Mesothelial cell of epicardium (in vitro differentiated cells): ENCODE results near the gene SETD6. TPM values are rescaled to one million over a fixed set of nuclear protein-coding genes. Genes with fewer than 3 reads are reported as not detected.

Source experiments
- DNase-seq, 2 experiments: peaks; one replicate each; pipeline ENCODE4 v3.0.0; 2021; ENCODE audit warnings: low spot score in 2 of 2; ENCODE audit not compliant: unreplicated experiment in 2 of 2
- H3K27ac Mint-ChIP-seq: 2 replicates; pipeline ENCODE4 v1.8.0; 2021; ENCODE audit warnings: mixed read lengths
- H3K27me3 Mint-ChIP-seq: 2 replicates; pipeline ENCODE4 v1.8.0; 2021; ENCODE audit warnings: low read depth, mixed read lengths
- H3K36me3 Mint-ChIP-seq: 2 replicates; pipeline ENCODE4 v1.8.0; 2021; ENCODE audit warnings: mixed read lengths
- H3K4me1 Mint-ChIP-seq: 2 replicates; pipeline ENCODE4 v1.8.0; 2021; ENCODE audit warnings: mixed read lengths
- H3K4me3 Mint-ChIP-seq: 2 replicates; pipeline ENCODE4 v1.8.0; 2021; ENCODE audit warnings: mild to moderate bottlenecking, moderate library complexity, mixed read lengths
- H3K9me3 Mint-ChIP-seq: 2 replicates; pipeline ENCODE4 v1.8.0; 2021; ENCODE audit warnings: mixed read lengths
- CTCF ChIP-seq: fragments of 200-600 bp; sonication (generic); IDR thresholded peaks from one replicate; pipeline ENCODE4 v1.5.0; 2021; ENCODE audit warnings: antibody characterized with exemption; ENCODE audit not compliant: unreplicated experiment
- total RNA-seq: library from RNA; stranded (reverse); gene quantifications from 3 replicates; pipeline ENCODE4 v1.2.1, GENCODE V29; 2021

SETD6 gene
- total RNA-seq, 1 donor from 2014 or later: 28.9 TPM

DNA sequence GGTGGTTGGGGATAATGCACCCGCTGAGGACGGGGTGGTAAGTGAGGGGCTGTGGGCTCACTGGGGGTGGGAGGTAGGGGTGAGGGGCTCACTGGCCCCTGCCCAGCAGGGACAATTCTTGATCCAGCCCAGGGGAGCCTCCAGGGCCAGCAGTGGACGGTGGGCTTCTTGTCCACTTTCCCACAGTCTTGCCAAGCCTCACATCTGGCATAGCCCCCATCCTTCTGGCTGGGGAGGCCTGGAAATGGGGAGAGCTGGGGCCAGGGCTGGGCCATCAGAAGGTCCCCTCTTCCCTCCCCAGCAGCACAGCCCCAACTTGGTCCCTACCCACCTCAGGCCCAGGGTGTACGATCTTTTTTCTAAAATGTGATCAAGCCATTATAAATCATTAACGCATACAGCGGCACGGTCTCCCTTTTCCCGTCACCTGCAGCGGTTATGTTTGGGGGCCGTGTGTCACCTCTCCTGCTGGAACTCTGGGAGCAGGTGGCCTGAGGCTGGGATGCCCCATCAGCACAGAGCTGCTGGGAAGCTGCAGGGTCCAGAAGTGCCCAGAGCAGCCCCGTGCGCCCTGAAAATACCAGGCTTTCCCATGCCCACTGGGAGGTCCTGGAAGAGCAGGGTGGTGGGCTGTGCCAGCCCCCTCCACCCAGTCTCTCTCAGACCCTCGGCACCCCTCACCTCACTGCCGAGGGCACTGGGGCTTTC, 7.2 kb upstream of the SETD6 start:
- Mint-ChIP-seq H3K36me3 (no peaks in the 10 kb centered on the region), H3K27ac (no peak overlapping the region), H3K9me3 (no peaks in the 10 kb centered on the region), H3K4me1 (no peaks in the 10 kb centered on the region), H3K27me3 (no peaks in the 10 kb centered on the region), H3K4me3 (no peak overlapping the region)
- TF ChIP-seq CTCF: no peak
- DNase-seq: no peak

- Mint-ChIP-seq H3K9me3 (no peaks in the 10 kb centered on the region), H3K27ac (no peak overlapping the region), H3K27me3 (no peaks in the 10 kb centered on the region), H3K4me3 (no peak overlapping the region), H3K4me1 (peaks cover under 1% of the 10 kb centered on the region), H3K36me3 (no peaks in the 10 kb centered on the region)
- no peak for TF ChIP-seq CTCF
- DNase-seq: no peak
These were observed 6.6 kb upstream of the SETD6 start for GRCh38 chr16:58508671-58509251.

GRCh38 chr16:58509256-58510096, 5.8 kb upstream of the SETD6 start:
- Mint-ChIP-seq H3K4me3 (no peak overlapping the region), H3K36me3 (no peaks in the 10 kb centered on the region), H3K9me3 (no peaks in the 10 kb centered on the region), H3K4me1 (peaks cover 4% of the 10 kb centered on the region), H3K27me3 (no peaks in the 10 kb centered on the region), H3K27ac (no peak overlapping the region)
- no peak for TF ChIP-seq CTCF
- no peak for DNase-seq

DNA sequence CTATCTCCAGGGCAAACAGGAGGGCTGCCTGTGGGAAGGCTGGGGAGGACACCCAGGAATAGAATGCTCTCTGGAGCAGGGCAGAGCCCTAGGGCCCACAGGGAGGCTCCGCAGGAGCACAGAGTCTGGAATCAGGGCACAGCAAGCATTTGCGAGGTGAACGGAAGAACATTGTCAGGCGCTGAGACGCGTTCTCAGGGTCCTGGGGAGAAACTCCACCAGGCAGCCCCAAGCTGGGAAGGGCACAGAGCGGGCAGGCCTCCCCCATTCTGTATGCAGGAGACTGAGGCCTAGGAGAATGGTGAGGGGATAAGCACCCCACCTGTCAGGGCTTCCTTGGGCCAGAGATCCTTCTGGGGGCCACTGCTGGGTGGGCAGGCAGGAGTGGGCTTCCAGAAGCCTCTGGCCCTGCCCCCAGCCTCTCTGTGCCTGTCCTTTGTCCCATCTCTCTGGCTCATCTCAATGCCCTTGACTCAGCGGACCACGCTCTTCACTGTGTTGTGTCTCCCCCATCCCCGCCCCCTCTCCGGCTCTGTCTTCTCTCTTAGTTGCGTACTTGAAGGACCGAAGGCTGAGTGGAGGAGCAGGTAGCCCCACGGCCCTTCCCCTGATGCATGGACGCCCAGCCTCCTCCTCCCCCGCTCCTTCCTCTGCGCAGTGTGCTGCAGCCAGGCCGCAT, 5.1 kb upstream of the SETD6 start:
- TF ChIP-seq CTCF: no peak
- DNase-seq: no peak
- no peaks in the 10 kb centered on the region for H3K9me3 Mint-ChIP-seq
- no peak overlapping the region for H3K27ac Mint-ChIP-seq
- H3K4me3 Mint-ChIP-seq: no peak overlapping the region
- peaks cover 9% of the 10 kb centered on the region for H3K4me1 Mint-ChIP-seq
- no peaks in the 10 kb centered on the region for H3K36me3 Mint-ChIP-seq
- no peaks in the 10 kb centered on the region for H3K27me3 Mint-ChIP-seq

DNA sequence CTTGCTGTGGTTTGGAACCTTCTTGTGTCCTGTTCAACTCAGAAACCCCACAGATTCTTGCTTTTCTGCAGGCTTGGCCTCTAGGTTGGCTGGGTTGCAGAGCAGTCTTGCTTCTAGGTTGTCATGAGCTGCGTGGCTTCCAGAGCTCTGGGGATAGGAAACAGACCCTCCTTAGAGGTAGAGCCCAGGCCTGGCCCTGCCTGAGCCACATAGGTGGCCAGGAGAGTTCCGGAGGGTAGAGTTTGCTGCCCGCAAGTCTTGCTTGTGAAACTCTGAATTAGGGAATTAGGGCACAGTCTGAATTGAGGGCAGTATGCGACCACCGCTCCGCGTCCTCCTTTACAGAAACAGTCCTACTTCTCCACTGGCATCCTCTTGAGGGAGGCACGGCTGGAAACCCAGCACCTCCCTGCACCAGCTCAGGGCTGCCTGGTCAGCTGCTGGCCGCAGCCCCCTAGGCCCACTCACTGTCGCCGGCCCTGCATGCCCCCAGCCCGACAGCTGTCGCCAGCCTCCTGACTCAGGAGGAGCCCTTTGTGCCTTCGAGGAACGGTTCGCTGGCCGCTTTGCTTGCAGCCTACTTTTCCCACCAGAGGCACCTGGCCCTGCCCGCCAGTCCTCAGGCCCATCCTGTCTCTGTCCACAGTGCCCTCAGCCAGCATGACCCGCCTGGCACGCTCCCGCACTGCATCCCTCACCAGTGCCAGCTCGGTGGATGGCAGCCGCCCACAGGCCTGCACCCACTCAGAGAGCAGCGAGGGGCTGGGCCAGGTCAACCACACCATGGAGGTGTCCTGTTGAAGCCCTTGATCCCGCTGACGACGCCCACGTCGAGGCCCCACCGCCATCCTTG, 4.3 kb upstream of the SETD6 start:
- H3K4me3 Mint-ChIP-seq: no peak overlapping the region
- H3K4me1 Mint-ChIP-seq: peaks cover 9% of the 10 kb centered on the region
- no peak for TF ChIP-seq CTCF
- no peak overlapping the region for H3K27ac Mint-ChIP-seq
- no peaks in the 10 kb centered on the region for H3K36me3 Mint-ChIP-seq
- DNase-seq: no peak
- no peaks in the 10 kb centered on the region for H3K27me3 Mint-ChIP-seq
- H3K9me3 Mint-ChIP-seq: no peaks in the 10 kb centered on the region
